Cerebellar cortex (tissue), 1 donor: Measurements from ENCODE around the gene SSH2.
"Not testable (repeated sequence)": the region's sequence is repeated elsewhere in the genome, so short reads cannot be mapped to it uniquely, and the experiment has no call there.

Experiments
- DNase-seq: peaks from one replicate; pipeline ENCODE4 v3.0.0-alpha.2; 2015; ENCODE audit warnings: low spot score

The SSH2 gene

GRCh38 chr17:29709866-29710519 lies 220.0 kb downstream of the SSH2 start:
- DNase-seq, result no peak

GRCh38 chr17:29707212-29707571 lies 222.8 kb downstream of the SSH2 start:
- no peak for DNase-seq

GRCh38 chr17:29706045-29706431 lies 224.0 kb downstream of the SSH2 start:
- no peak for DNase-seq

DNA sequence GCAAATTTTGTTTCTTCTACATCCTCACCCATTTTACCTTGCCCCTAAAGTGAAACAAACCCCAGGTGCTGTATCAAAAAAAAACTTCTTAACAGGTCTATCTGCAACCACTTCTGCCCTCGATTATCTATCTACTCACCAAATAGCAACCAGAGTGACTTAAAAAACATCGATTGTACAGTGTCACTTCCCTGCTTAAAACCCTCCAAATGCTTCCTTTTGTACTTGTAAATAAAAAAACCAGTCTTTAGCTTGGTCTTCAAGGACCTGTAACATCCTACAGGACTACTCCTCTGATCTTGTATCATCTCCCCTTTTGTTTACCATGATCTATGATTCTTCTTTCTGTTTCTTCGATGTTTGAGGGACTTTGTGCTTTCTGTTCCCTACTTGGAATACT lies 224.6 kb downstream of the SSH2 start:
- no peak for DNase-seq

GRCh38 chr17:29699283-29699682 lies 230.7 kb downstream of the SSH2 start:
- DNase-seq, result no peak

DNA sequence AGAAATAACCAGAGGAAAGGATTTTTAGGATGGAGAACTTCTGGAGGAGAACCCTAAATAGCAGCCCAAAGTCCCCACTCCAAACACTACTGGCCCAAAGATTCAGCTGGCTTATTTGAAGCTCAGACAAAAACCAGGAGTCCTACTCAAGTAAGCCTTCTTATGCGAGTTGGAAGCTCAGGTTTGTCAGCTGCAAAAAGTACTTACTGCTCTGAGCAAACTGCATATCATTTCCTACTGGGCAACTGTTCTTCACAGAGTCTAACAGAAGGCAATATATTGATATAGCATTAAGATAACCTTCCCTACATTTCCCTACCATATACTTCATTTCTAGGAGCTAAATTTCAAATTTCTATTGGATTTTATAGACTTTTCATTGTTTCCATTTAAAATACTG lies 231.2 kb downstream of the SSH2 start:
- DNase-seq, result no peak

- DNase-seq, result no peak
Observed at GRCh38 chr17:29698019-29698777, 231.8 kb downstream of the SSH2 start.

- DNase-seq, result no peak
Observed at GRCh38 chr17:29697371-29697770, 232.7 kb downstream of the SSH2 start.

DNA sequence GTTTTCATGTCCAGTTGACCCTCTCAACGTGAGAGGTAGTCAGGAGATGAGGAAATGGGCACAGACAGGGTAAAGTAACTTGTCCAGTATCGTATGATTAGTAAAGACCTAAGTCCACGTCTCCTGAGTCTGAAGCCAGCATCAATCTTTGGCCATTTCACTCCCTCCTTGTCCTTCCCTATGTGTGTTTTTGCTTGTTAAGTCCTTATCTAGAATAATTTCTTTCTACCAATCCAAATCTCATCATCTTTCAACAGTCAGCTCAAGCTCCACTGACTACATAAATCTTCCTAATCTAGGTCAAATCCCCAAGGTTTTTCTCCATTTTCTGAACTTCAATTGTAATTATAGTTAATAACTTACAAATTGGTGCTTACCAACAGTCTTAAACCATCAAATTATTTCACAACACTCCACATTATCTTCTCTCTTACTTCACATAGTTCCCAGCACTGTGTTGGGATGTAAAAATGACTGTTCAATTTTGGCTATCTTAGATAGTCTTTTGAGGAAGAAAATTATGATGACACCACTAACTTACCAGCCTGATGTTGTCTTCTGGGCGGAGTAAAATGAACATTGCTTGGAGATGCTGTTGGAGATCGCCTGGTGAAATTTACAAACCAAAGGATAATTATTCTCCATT lies 235.0 kb downstream of the SSH2 start:
- no peak for DNase-seq

GRCh38 chr17:29693751-29694150 lies 236.3 kb downstream of the SSH2 start:
- DNase-seq, result no peak

DNA sequence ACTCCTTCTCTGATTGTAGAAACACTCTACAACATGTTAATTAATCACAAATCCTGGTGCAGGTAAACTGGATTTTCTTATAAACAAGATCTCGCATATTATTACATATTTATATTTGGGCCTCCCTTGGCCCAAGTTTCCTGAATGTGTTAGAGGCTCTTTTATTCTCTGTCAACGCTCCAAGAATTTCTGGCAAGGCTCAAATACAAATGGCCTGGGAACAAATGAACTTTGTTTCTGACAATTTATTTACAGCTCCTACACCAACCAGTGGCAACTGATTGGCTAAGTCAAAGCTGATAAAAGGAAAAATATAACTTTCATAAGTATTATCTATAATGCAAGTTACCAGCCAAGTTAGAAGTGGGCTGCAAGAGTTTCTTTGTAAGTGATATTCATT lies 242.4 kb downstream of the SSH2 start:
- peak; percentile 44 for DNase-seq

DNA sequence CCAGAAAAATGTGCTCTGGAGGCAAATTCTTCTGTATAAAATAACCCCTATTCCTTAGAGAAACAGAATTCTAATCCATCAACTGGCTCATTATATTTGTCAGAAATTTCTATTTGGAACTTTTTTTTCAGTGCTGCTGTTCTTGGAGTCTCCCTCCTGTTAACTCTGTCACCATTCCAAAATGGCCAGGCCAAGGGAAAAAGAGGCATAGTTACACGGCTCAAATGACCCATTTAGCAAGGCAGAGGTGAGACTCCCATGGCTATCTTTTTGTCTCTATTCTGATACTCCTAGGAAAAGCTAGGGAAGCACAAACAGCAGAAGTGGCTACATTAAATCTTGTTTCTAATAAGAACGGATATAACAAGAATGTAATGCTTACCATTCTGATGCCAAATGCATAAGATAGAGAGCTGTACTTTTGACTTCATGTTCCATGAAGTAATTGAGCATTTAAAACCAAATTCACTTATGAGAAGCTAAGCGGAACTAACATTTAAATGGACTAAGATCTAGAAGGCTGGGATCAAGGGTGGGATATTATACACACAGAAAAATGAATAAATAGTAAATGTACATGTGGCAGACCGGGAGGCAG lies 242.9 kb downstream of the SSH2 start:
- peak; percentile 65 for DNase-seq

GRCh38 chr17:29683481-29683880 lies 246.5 kb downstream of the SSH2 start:
- no peak for DNase-seq

DNA sequence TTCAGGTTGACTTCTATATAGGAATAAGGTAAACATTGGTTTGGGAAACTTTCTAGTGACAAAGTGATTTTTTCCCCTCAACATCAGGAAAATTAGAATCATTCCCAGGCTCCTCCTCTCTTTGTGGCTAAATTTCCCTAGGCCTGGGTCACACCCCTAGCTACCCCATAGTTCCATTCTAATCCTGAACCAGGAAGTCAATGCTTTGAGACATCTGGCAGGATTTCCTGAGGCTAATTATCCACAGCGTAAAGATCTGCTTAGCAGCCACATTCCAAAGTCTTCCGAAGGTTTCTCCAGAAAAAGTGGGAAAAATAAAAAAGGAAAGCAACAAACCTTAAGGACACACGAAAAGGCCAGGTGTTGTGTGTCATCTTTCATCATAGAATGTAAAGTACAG lies 247.0 kb downstream of the SSH2 start:
- DNase-seq, result no peak

DNA sequence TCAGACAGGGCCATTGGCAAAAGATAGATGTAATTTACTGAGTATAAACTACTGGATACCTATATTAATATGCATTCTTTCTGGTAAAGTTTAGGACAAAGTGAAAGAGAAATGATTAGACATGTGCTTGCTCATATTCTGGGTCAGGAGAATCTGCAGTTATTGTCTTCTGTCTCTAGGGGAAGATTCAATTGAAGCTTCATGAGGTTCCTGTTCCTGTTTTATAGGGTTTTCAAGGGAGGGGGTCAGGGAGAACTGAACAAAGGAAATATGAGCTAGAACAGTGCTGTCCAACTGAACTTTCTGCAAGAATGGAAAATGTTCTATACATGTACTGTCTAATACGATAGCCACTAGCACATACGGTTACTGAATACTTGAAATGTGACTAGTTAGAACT lies 248.0 kb downstream of the SSH2 start:
- DNase-seq, result no peak

DNA sequence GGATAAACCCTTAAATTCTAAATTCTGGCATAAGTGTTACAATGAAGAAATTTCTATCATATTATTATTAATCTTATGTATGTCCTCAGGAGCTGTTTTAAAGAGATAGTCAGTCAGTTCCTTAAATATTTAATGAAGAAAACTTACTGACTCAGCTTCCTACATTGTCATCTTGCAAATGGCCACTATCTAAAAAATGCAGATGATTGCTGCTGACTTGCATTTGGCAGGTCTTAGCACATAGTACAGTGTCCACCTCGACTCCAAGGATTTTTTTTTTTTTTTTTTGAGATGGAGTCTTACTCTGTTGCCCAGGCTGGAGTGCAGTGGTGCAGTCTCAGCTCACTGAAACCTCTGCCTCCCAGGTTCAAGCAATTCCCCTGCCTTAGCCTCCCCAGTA lies 252.2 kb downstream of the SSH2 start:
- no peak for DNase-seq

DNA sequence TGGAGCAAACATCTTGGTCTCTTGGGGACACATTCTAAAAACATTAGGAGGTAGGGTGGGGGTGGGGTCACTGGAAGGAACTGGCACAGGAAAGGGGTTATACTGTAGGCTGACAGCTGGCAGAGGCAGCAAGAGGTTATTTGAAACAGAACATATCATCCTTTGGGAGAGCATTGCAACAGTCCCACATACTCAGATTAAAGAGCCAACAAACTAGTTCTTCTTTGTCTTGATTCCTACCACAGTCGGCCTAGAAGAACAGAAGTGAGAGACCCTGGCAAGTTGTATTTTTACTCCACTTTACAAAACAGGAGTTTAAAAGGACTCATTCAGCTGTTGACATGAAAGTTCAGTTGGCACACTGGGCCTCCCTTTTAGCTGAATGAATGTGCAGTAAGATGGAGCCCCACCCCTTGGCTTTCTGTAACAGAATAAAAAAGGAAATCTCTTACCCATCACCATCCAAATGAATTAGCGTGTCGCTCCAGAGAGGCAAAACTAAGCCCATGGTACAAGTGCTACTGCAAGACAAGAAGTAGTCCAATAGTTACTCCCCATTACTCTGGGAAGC lies 252.7 kb downstream of the SSH2 start:
- DNase-seq, result no peak

- not testable (repeated sequence) for DNase-seq
Observed at GRCh38 chr17:29675961-29676360, 254.1 kb downstream of the SSH2 start.

GRCh38 chr17:29674281-29674680 lies 255.7 kb downstream of the SSH2 start:
- DNase-seq, result no peak

- no peak for DNase-seq
Observed at GRCh38 chr17:29671661-29672060, 258.4 kb downstream of the SSH2 start.

DNA sequence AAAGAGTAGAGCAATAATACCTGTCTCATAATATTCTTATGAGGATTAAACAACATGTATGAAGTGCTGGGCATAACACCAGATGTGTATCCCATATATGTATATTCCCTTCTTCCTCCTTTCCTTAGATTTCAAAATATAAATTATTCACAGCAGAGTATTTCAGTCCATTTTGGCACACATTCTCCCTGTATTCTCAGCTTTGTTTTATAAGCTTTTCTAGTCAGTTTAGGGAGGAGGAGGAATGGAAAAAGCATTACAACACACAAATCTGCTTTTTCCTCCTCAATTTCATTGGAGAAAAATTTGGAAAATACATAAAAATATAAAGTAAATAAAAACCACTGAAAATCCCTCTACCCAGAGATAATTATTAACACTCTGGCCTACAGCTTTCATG lies 260.8 kb downstream of the SSH2 start:
- DNase-seq, result no peak

DNA sequence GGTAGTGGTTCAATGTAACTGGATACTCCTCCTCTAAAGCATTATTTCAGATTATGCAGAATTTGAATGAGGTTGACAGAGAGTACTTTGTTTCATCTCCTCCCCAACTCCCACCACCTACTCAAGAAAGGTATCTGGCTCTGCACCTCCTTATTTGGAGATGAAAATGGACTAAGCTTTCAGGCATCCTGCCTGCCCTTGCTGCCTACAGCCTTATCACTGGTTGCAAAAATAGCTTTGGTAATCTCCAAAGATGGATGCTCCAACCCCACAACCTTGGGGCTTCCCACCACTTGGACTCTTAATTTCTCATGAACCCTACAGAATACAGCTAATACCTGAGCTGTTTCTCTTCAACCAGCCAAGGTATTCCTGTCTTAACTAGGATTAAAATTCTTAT lies 262.1 kb downstream of the SSH2 start:
- no peak for DNase-seq

- DNase-seq, result no peak
Observed at GRCh38 chr17:29665481-29665810, 264.6 kb downstream of the SSH2 start.
